ENCODE data around the gene ECHS1.

- TF ChIP-seq CTCF (IDR thresholded peaks at IDR 0.05; ENCODE audit: low read length) (no peak), EZH2 (IDR thresholded peaks at IDR 0.05; ENCODE audit: borderline replicate concordance, low read length) (no peak)
These were observed 47.4 kb upstream of the ECHS1 start for GRCh38 chr10:133420579-133420978.
